COLO668 (cell line): ENCODE measurements around the gene MSRB1.
A peak's percentile ranks its signal among the peaks of the same experiment; 100 is the strongest.
"Not testable (repeated sequence)": the region's sequence is repeated elsewhere in the genome, so short reads cannot be mapped to it uniquely, and the experiment has no call there.

Experiments
- DNase-seq: peaks from one replicate; lab custom pipeline; 2025; ENCODE audit not compliant: unreplicated experiment; lab: John Stamatoyannopoulos, UW

Gene MSRB1

GRCh38 chr16:1962161-1963153, 19.5 kb upstream of the MSRB1 start:
- DNase-seq, result not testable (repeated sequence)

- DNase-seq, result peak; percentile 17
Measured at GRCh38 chr16:1961651-1962067, 18.7 kb upstream of the MSRB1 start.

- peak; percentile 67 for DNase-seq
Measured at GRCh38 chr16:1960665-1961630, 17.9 kb upstream of the MSRB1 start.

- peak; percentile 96 for DNase-seq
Measured at GRCh38 chr16:1959269-1960039, 16.5 kb upstream of the MSRB1 start, which contains the start of gene NDUFB10. Gene NDUFB10 (plus strand): TSS chr16:1959538. CDS start chr16:1959625, 87 bp downstream.

- no peak for DNase-seq
Measured at GRCh38 chr16:1958715-1959268, 15.8 kb upstream of the MSRB1 start.

GRCh38 chr16:1958143-1958491, 15.1 kb upstream of the MSRB1 start:
- DNase-seq, result not testable (repeated sequence)

GRCh38 chr16:1957434-1958142, 14.6 kb upstream of the MSRB1 start:
- not testable (repeated sequence) for DNase-seq

- no peak for DNase-seq
Measured at GRCh38 chr16:1953734-1954133, 10.7 kb upstream of the MSRB1 start.

- DNase-seq, result no peak
Measured at GRCh38 chr16:1950559-1950958, 7.6 kb upstream of the MSRB1 start.

- DNase-seq, result no peak
Measured at GRCh38 chr16:1950047-1950446, 7.0 kb upstream of the MSRB1 start.

GRCh38 chr16:1949507-1949906, 6.5 kb upstream of the MSRB1 start:
- DNase-seq, result no peak

GRCh38 chr16:1947369-1947670, 4.3 kb upstream of the MSRB1 start:
- no peak for DNase-seq

- DNase-seq, result no peak
Measured at GRCh38 chr16:1946495-1947368, 3.7 kb upstream of the MSRB1 start.

- no peak for DNase-seq
Measured at GRCh38 chr16:1945559-1946391, 2.8 kb upstream of the MSRB1 start.

- no peak for DNase-seq
Measured at GRCh38 chr16:1944612-1945199, 1.7 kb upstream of the MSRB1 start.

GRCh38 chr16:1942047-1942809, 771 bp downstream of the MSRB1 start:
- DNase-seq, result peak; percentile 48
